ENCODE results near the gene BMERB1. TPM values are rescaled to one million over a fixed set of nuclear protein-coding genes. Genes with fewer than 3 reads are reported as not detected.
"Not testable (repeated sequence)": the region's sequence is repeated elsewhere in the genome, so short reads cannot be mapped to it uniquely, and the experiment has no call there.

Gene BMERB1
- total RNA-seq, 1 donor: 105 TPM

DNA sequence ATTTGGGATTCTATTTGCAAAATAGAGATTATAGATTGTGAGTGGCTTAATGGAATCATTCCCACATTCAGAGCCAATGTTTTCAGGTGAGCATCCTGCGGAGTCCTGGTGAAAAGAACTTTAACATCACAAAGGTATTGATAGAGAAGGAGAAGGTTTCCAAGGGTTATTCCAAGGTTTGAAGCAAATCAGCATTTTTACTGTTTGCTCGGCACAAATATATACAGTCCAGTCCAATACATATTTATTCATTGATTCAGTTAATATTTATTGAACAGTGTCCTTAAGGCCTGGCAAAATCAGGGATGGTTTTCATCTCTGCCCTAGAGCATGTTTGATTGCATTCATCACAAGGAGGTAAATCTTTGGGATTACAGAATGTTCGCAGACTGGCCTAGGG is 32.4 kb upstream of the BMERB1 start:
- TF ChIP-seq, protein P1, sequence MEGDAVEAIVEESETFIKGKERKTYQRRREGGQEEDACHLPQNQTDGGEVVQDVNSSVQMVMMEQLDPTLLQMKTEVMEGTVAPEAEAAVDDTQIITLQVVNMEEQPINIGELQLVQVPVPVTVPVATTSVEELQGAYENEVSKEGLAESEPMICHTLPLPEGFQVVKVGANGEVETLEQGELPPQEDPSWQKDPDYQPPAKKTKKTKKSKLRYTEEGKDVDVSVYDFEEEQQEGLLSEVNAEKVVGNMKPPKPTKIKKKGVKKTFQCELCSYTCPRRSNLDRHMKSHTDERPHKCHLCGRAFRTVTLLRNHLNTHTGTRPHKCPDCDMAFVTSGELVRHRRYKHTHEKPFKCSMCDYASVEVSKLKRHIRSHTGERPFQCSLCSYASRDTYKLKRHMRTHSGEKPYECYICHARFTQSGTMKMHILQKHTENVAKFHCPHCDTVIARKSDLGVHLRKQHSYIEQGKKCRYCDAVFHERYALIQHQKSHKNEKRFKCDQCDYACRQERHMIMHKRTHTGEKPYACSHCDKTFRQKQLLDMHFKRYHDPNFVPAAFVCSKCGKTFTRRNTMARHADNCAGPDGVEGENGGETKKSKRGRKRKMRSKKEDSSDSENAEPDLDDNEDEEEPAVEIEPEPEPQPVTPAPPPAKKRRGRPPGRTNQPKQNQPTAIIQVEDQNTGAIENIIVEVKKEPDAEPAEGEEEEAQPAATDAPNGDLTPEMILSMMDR (IDR thresholded peaks at IDR 0.05; ENCODE audit: insufficient read depth, low read length): no peak
- DNase-seq (ENCODE audit: low read depth): no peak
- no peak overlapping the region for H3K4me3 ChIP-seq (ENCODE audit: low read depth, low read length)

GRCh38 chr16:15403392-15403995 is 30.9 kb upstream of the BMERB1 start:
- TF ChIP-seq, protein P1 (IDR thresholded peaks at IDR 0.05; ENCODE audit: insufficient read depth, low read length): no peak
- no peak for DNase-seq (ENCODE audit: low read depth)
- no peak overlapping the region for H3K4me3 ChIP-seq (ENCODE audit: low read depth, low read length)

DNA sequence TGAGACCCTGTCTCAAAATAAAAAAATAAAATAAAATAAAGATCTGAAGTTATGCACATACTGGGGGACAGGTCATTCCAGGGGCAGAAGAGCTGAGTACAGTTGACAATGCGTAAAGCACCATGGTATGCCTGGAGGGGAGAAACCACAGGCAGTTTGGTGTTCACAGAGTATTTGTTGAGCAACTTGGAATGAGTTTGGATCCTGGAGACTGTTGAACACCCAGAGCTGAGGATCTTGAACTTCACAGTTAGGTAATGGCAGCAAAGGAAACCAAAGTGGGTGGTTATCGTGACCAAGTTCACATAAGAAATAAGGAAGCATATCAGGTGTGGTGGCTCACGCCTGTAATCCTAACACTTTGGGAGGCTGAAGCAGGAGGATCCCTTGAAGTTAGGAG is 30.3 kb upstream of the BMERB1 start:
- H3K4me3 ChIP-seq (ENCODE audit: low read depth, low read length); DNase-seq (ENCODE audit: low read depth): not testable (repeated sequence)

GRCh38 chr16:15404792-15405191 is 29.6 kb upstream of the BMERB1 start:
- no peak overlapping the region for H3K4me3 ChIP-seq (ENCODE audit: low read depth, low read length)
- TF ChIP-seq, protein P1 (IDR thresholded peaks at IDR 0.05; ENCODE audit: insufficient read depth, low read length): no peak
- no peak for DNase-seq (ENCODE audit: low read depth)

DNA sequence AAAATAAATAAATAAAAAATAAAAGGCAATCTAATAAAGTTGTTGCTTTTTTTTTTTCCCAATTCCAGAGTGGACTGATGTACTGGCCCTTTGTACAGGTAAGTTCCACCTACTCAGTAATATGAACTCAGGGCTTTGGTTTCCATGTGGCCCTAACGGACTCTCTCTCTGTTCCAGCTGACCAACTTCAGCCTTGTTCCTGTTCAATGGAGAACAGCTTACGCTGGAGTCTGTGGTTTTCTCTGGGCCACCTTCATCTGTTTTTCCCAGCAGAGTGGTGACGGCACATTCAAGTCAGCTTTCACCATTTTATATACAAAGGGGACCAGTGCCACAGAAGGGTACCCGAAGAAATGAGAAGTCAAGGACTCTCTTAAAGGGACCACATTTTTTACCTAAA is 26.6 kb upstream of the BMERB1 start:
- not testable (repeated sequence) for DNase-seq (ENCODE audit: low read depth)

GRCh38 chr16:15409476-15409875 is 24.9 kb upstream of the BMERB1 start:
- DNase-seq (ENCODE audit: low read depth); H3K4me3 ChIP-seq (ENCODE audit: low read depth, low read length): not testable (repeated sequence)

More for the DNA sequence above, 26.6 kb upstream of the BMERB1 start:
- not testable (repeated sequence) for H3K4me3 ChIP-seq (ENCODE audit: low read depth, low read length)

DNA sequence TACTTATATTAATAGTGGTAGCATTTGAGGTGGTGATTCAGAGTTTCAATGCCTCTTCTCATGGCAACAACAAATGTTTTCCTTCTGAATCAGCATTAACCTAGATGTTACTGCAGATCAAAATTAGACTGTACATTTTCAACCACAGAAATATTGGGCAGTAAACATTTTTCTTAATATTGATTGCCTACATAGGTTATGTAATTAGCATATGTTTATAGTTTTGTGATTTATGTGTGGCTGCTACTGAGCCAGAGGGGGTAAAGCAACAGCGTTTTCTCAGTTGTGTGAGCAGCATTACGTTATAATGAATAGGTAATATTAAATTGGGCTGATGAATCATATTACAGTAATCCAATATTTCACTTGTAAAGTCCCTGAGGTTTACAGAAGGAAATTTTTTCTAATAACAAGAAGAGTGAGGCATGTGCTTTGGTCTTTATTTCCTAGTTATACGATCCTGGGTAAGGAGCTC is 18.8 kb upstream of the BMERB1 start:
- TF ChIP-seq, protein P1 (IDR thresholded peaks at IDR 0.05; ENCODE audit: insufficient read depth, low read length): no peak
- no peak for DNase-seq (ENCODE audit: low read depth)

DNA sequence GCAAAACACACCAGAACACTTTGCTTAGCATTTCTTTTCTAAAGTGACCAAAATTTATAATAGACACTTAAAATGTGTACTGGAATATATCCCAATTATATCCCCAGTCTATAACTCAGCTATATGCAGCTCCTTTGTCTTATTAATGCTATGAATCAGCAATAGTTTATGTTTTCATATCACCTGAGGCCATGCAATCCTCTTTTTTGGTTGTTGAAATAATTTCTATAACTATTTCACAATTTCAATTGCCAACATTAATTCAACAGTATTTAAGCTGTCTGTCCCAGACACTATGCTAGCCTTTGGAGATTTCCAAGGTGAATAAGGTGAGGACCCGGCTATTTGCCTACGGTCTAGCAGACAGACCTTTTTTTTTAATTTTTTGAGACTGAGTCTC is 17.2 kb upstream of the BMERB1 start:
- no peak for DNase-seq (ENCODE audit: low read depth)
- TF ChIP-seq, protein P1 (IDR thresholded peaks at IDR 0.05; ENCODE audit: insufficient read depth, low read length): no peak
- H3K4me3 ChIP-seq (ENCODE audit: low read depth, low read length): no peak overlapping the region

More for the DNA sequence above, 18.8 kb upstream of the BMERB1 start:
- no peak overlapping the region for H3K4me3 ChIP-seq (ENCODE audit: low read depth, low read length)
